Spleen (tissue), 11 donors: ENCODE results near the gene PPM1E. TPM values are rescaled to one million over a fixed set of nuclear protein-coding genes. Genes with fewer than 3 reads are reported as not detected.

Experiments
- DNase-seq: peaks from one replicate; pipeline ENCODE4 v3.0.0-alpha.2; 2020
- H3K27ac ChIP-seq, 8 donors: fragments of 200-600 bp; sonication (generic) in 7 of 8; 1 replicate in 4 of 8; 2 replicates in 4 of 8; pipeline versions ENCODE4 v1.5.0 to v1.8.0; 2016 to 2021; ENCODE audit warnings: inconsistent platforms in 4 of 8, mild to moderate bottlenecking in 4 of 8, moderate library complexity in 1 of 8
- H3K27me3 ChIP-seq, 7 donors: fragments of 200-600 bp; sonication (generic) in 6 of 7; replicated peaks in 1 of 7; 1 replicate in 4 of 7; 2 replicates in 3 of 7; pipeline versions ENCODE4 v1.5.0 to v1.8.0; 2016 to 2021; ENCODE audit warnings: inconsistent platforms in 3 of 7, mild to moderate bottlenecking in 1 of 7
- H3K36me3 ChIP-seq, 6 donors: fragments of 200-600 bp; sonication (generic) in 5 of 6; 1 replicate in 4 of 6; 2 replicates in 2 of 6; pipeline versions ENCODE4 v1.5.0 to v1.8.0; 2016 to 2021; ENCODE audit warnings: inconsistent platforms in 2 of 6
- H3K4me1 ChIP-seq, 6 donors: fragments of 200-600 bp; sonication (generic) in 5 of 6; 1 replicate in 3 of 6; 2 replicates in 3 of 6; pipeline versions ENCODE4 v1.5.0 to v1.8.0; 2016 to 2021; ENCODE audit warnings: inconsistent platforms in 3 of 6
- H3K4me3 ChIP-seq, 8 donors: fragments of 200-600 bp; sonication (generic) in 7 of 8; 1 replicate in 4 of 8; 2 replicates in 4 of 8; pipeline versions ENCODE4 v1.5.0 to v1.8.0; 2016 to 2021; ENCODE audit warnings: inconsistent platforms in 4 of 8, mild to moderate bottlenecking in 4 of 8, moderate library complexity in 2 of 8
- H3K9me3 ChIP-seq, 8 donors: fragments of 200-600 bp; sonication (generic) in 7 of 8; 1 replicate in 4 of 8; 2 replicates in 4 of 8; pipeline versions ENCODE4 v1.5.0 to v1.8.0; 2016 to 2021; ENCODE audit warnings: inconsistent platforms in 4 of 8
- CTCF ChIP-seq, 11 experiments: fragments of 200-600 bp in 7 of 11; fragments of 450-650 bp in 4 of 11; sonication (generic) in 4 of 11; IDR thresholded peaks in 8 of 11; conservative IDR thresholded peaks in 3 of 11; 1 replicate in 7 of 11; 2 replicates in 4 of 11; pipeline versions ENCODE4 v1.4.0 to v1.8.0; 2016 to 2021; ENCODE audit warnings: antibody characterized with exemption in 11 of 11, inconsistent platforms in 4 of 11, mild to moderate bottlenecking in 1 of 11
- POLR2A ChIP-seq, 3 donors: fragments of 450-650 bp; IDR thresholded peaks; one replicate each; pipeline ENCODE4 v1.5.1; 2017; ENCODE audit warnings: antibody characterized with exemption in 3 of 3, mild to moderate bottlenecking in 1 of 3
- POLR2AphosphoS5 ChIP-seq, 3 donors: sonication (generic); formaldehyde crosslinking; IDR thresholded peaks; one replicate each; pipeline ENCODE4 v1.5.1; 2017; ENCODE audit warnings: antibody characterized with exemption in 3 of 3
- WGBS, 5 donors: extraction: QIAGEN DNeasy Blood & Tissue Kit in 3 of 5; methylation state at CpG; one replicate each; pipeline versions ENCODE4 v1.1.5 to v1.1.7; 2013 to 2018; 5-methylcytosine and 5-hydroxymethylcytosine counted together
- intact Hi-C: fragments of 100-400 bp; cut with DNase I; formaldehyde crosslinking; loops from one replicate; pipeline ENCODE4 v1.15.0; 2023; ENCODE audit warnings: low total_unique reads
- polyA plus RNA-seq, 3 donors: library from polyadenylated mRNA; stranded (reverse); fragments of 200-250 nt; gene quantifications; one replicate each; pipeline ENCODE4 v1.2.1, GENCODE V29; 2013
- total RNA-seq, 7 donors: library from RNA; depleted of rRNA in 3 of 7; stranded (reverse); fragments of >200 nt in 3 of 7; fragmentation: NEBNext Ultra II Directional in 4 of 7; extraction: Animal tissue kit (Norgen Biotek cat#: 25700) in 4 of 7; gene quantifications; one replicate each; pipeline versions ENCODE4 v1.1.0 to v1.2.1, GENCODE V29; 2016 to 2021
- donor health status: healthy with polysubstance abuse.
- donor health status: DM: no; HTN: no; CAD: no; lungs with moderate emphysema.
- donor health status: DM: no; HTN: no; CAD: no.
- donor health status: Bipolar disorder and iron deficiency.
- donor health status: healthy.
- donor health status: DM: no; HTN: no; CAD: no.
- donor health status: DM: yes; HTN: yes; CAD: no.

Gene PPM1E
- total and polyA plus RNA-seq, 10 donors: 0.04 to 0.79 (median 0.48) TPM

GRCh38 chr17:59011975-59012374 is 256.3 kb downstream of the PPM1E start:
- H3K4me3 ChIP-seq: no peak overlapping the region
- no peak for TF ChIP-seq POLR2A (IDR thresholded peaks at IDR 0.05)
- no peaks in the 10 kb centered on the region for H3K4me1 ChIP-seq
- intact Hi-C loops: no loop called here
- no peaks in the 10 kb centered on the region for H3K9me3 ChIP-seq
- H3K27ac ChIP-seq: no peak overlapping the region
- WGBS, 5 donors: 91 to 99% (median 95%) methylated on average over 2 of the region's 2 CpGs
- H3K27me3 ChIP-seq: no peaks in the 10 kb centered on the region
- H3K36me3 ChIP-seq: peaks cover 0 to 96% (median 35%) of the 10 kb centered on the region in 6 donors
- no peak for DNase-seq

GRCh38 chr17:59018019-59018418 is 262.4 kb downstream of the PPM1E start:
- no peak overlapping the region for H3K4me3 ChIP-seq
- H3K4me1 ChIP-seq: no peaks in the 10 kb centered on the region
- TF ChIP-seq POLR2AphosphoS5 (IDR thresholded peaks at IDR 0.05) (no peak), POLR2A (IDR thresholded peaks at IDR 0.05) (no peak), CTCF (IDR thresholded peaks at IDR 0.05 in 8 of 11, conservative IDR thresholded peaks at IDR 0.05 in 3 of 11) (no peak)
- peaks cover 0 to 5% (median 0%) of the 10 kb centered on the region in 8 donors for H3K9me3 ChIP-seq
- intact Hi-C loops: no loop called here
- 83 to 93% (median 93%) methylated on average over 1 of the region's 1 CpG for WGBS, 5 donors
- H3K27me3 ChIP-seq: no peaks in the 10 kb centered on the region
- DNase-seq: no peak
- H3K36me3 ChIP-seq: peaks cover 0 to 61% (median 15%) of the 10 kb centered on the region in 6 donors
- no peak overlapping the region for H3K27ac ChIP-seq

GRCh38 chr17:59024916-59025315 is 269.3 kb downstream of the PPM1E start:
- H3K36me3 ChIP-seq: peaks cover 0 to 48% (median 12%) of the 10 kb centered on the region in 6 donors
- H3K27me3 ChIP-seq: no peaks in the 10 kb centered on the region
- H3K9me3 ChIP-seq: peaks cover 0 to 5% (median 0%) of the 10 kb centered on the region in 8 donors
- H3K27ac ChIP-seq: no peak overlapping the region
- 95 to 97% (median 96%) methylated on average over 2 of the region's 2 CpGs for WGBS, 5 donors
- no peak overlapping the region for H3K4me3 ChIP-seq
- peaks cover 0 to 18% (median 5%) of the 10 kb centered on the region in 6 donors for H3K4me1 ChIP-seq
- TF ChIP-seq CTCF (IDR thresholded peaks at IDR 0.05 in 8 of 11, conservative IDR thresholded peaks at IDR 0.05 in 3 of 11) (no peak), POLR2A (IDR thresholded peaks at IDR 0.05) (no peak), POLR2AphosphoS5 (IDR thresholded peaks at IDR 0.05) (no peak)
- intact Hi-C loops: no loop called here
- DNase-seq: no peak

GRCh38 chr17:59026176-59026939 is 270.7 kb downstream of the PPM1E start:
- no peak for DNase-seq
- WGBS, 5 donors: 66 to 87% (median 80%) methylated on average over 1 of the region's 1 CpG
- Histone ChIP-seq H3K4me3 (no peak overlapping the region), H3K27ac (no peak overlapping the region), H3K27me3 (no peaks in the 10 kb centered on the region), H3K9me3 (peaks cover 0 to under 1% (median 0%) of the 10 kb centered on the region in 8 donors), H3K4me1 (peaks cover 0 to 18% (median 5%) of the 10 kb centered on the region in 6 donors), H3K36me3 (peaks cover 0 to 52% (median 14%) of the 10 kb centered on the region in 6 donors)
- TF ChIP-seq POLR2AphosphoS5 (IDR thresholded peaks at IDR 0.05) (no peak), POLR2A (IDR thresholded peaks at IDR 0.05) (no peak), CTCF (IDR thresholded peaks at IDR 0.05 in 8 of 11, conservative IDR thresholded peaks at IDR 0.05 in 3 of 11) (no peak)
- intact Hi-C loops: no loop called here
